Stomach smooth muscle (tissue), 2 donors: Measurements from ENCODE around the gene DIO3.

Experiments
- H3K27ac ChIP-seq: one replicate; pipeline ENCODE4 v1.7.0; 2013; ENCODE audit warnings: mild to moderate bottlenecking, low read length, inconsistent platforms
- H3K27me3 ChIP-seq, 2 donors: one replicate each; pipeline ENCODE4 v1.7.0; 2013; ENCODE audit warnings: low read length in 2 of 2; ENCODE audit not compliant: insufficient read depth in 2 of 2, control insufficient read depth in 1 of 2
- H3K36me3 ChIP-seq, 2 donors: one replicate each; pipeline ENCODE4 v1.7.0; 2013; ENCODE audit warnings: low read length in 2 of 2; ENCODE audit not compliant: control insufficient read depth in 2 of 2, insufficient read depth in 2 of 2
- H3K4me1 ChIP-seq: one replicate; pipeline ENCODE4 v1.7.0; 2013; ENCODE audit warnings: low read length; ENCODE audit not compliant: control insufficient read depth, insufficient read depth
- H3K4me3 ChIP-seq, 2 donors: one replicate each; pipeline ENCODE4 v1.7.0; 2013; ENCODE audit warnings: low read length in 2 of 2
- H3K9ac ChIP-seq, 2 donors: one replicate each; pipeline ENCODE4 v1.7.0; 2013; ENCODE audit warnings: low read length in 2 of 2, mild to moderate bottlenecking in 1 of 2
- H3K9me3 ChIP-seq, 2 donors: one replicate each; pipeline ENCODE4 v1.7.0; 2013; ENCODE audit warnings: low read length in 2 of 2; ENCODE audit not compliant: control insufficient read depth in 2 of 2
- donor health status: healthy.
- donor health status: Pancreatic carcinoma.

Gene DIO3

GRCh38 chr14:101559250-101559623 lies 2.1 kb upstream of the DIO3 start:
- H3K4me1 ChIP-seq, result no peaks in the 10 kb centered on the region
- peaks cover 41 to 64% of the 10 kb centered on the region in 2 donors for H3K27me3 ChIP-seq
- H3K27ac ChIP-seq, result no peak overlapping the region
- peak overlapping the region in 1 of 2 donors; percentile 64 for H3K4me3 ChIP-seq
- H3K36me3 ChIP-seq, result no peaks in the 10 kb centered on the region
- peaks cover 0 to 16% of the 10 kb centered on the region in 2 donors for H3K9me3 ChIP-seq
- H3K9ac ChIP-seq, result no peak overlapping the region

GRCh38 chr14:101559624-101560533 lies 1.4 kb upstream of the DIO3 start:
- Histone ChIP-seq H3K27ac (no peak overlapping the region), H3K9me3 (peaks cover 0 to 16% of the 10 kb centered on the region in 2 donors), H3K36me3 (no peaks in the 10 kb centered on the region), H3K27me3 (peaks cover 41 to 70% of the 10 kb centered on the region in 2 donors), H3K4me1 (no peaks in the 10 kb centered on the region), H3K4me3 (peak overlapping the region in 1 of 2 donors; percentile 64), H3K9ac (no peak overlapping the region)

GRCh38 chr14:101560534-101561113 lies 671 bp upstream of the DIO3 start:
- no peak overlapping the region for H3K4me3 ChIP-seq

GRCh38 chr14:101561897-101562490 lies 699 bp downstream of the DIO3 start:
- no peak overlapping the region for H3K27ac ChIP-seq
- peaks cover 53 to 76% of the 10 kb centered on the region in 2 donors for H3K27me3 ChIP-seq
- H3K4me1 ChIP-seq, result no peaks in the 10 kb centered on the region
- H3K9ac ChIP-seq, result no peak overlapping the region
- H3K36me3 ChIP-seq, result no peaks in the 10 kb centered on the region
- H3K4me3 ChIP-seq, result no peak overlapping the region
- H3K9me3 ChIP-seq, result peaks cover 0 to 16% of the 10 kb centered on the region in 2 donors

More at GRCh38 chr14:101560534-101561113, 671 bp upstream of the DIO3 start:
- H3K27ac ChIP-seq, result no peak overlapping the region
- no peaks in the 10 kb centered on the region for H3K36me3 ChIP-seq
- no peak overlapping the region for H3K9ac ChIP-seq
- H3K4me1 ChIP-seq, result no peaks in the 10 kb centered on the region
- peaks cover 0 to 16% of the 10 kb centered on the region in 2 donors for H3K9me3 ChIP-seq
- H3K27me3 ChIP-seq, result peaks cover 45 to 76% of the 10 kb centered on the region in 2 donors

- Histone ChIP-seq H3K9me3 (peaks cover 0 to 16% of the 10 kb centered on the region in 2 donors), H3K27ac (no peak overlapping the region), H3K36me3 (no peaks in the 10 kb centered on the region), H3K27me3 (peaks cover 56 to 77% of the 10 kb centered on the region in 2 donors), H3K4me1 (no peaks in the 10 kb centered on the region), H3K4me3 (no peak overlapping the region), H3K9ac (no peak overlapping the region)
Observed at GRCh38 chr14:101562659-101563351, 1.5 kb downstream of the DIO3 start.

GRCh38 chr14:101563352-101563653 lies 2.0 kb downstream of the DIO3 start:
- H3K36me3 ChIP-seq, result no peaks in the 10 kb centered on the region
- H3K27me3 ChIP-seq, result peaks cover 59 to 74% of the 10 kb centered on the region in 2 donors
- peaks cover 0 to 16% of the 10 kb centered on the region in 2 donors for H3K9me3 ChIP-seq
- no peaks in the 10 kb centered on the region for H3K4me1 ChIP-seq
- H3K4me3 ChIP-seq, result no peak overlapping the region
- no peak overlapping the region for H3K27ac ChIP-seq
- H3K9ac ChIP-seq, result no peak overlapping the region

- no peaks in the 10 kb centered on the region for H3K36me3 ChIP-seq
- H3K4me3 ChIP-seq, result no peak overlapping the region
- H3K9ac ChIP-seq, result no peak overlapping the region
- H3K9me3 ChIP-seq, result peaks cover 0 to 16% of the 10 kb centered on the region in 2 donors
- H3K27ac ChIP-seq, result no peak overlapping the region
- no peaks in the 10 kb centered on the region for H3K4me1 ChIP-seq
- H3K27me3 ChIP-seq, result peaks cover 54 to 69% of the 10 kb centered on the region in 2 donors
Observed at GRCh38 chr14:101563654-101564443, 2.6 kb downstream of the DIO3 start.

GRCh38 chr14:101564444-101564776 lies 3.1 kb downstream of the DIO3 start:
- Histone ChIP-seq H3K36me3 (no peaks in the 10 kb centered on the region), H3K4me1 (no peaks in the 10 kb centered on the region), H3K27me3 (peaks cover 52 to 63% of the 10 kb centered on the region in 2 donors), H3K9me3 (peaks cover 0 to 16% of the 10 kb centered on the region in 2 donors), H3K4me3 (no peak overlapping the region), H3K9ac (no peak overlapping the region), H3K27ac (no peak overlapping the region)

GRCh38 chr14:101564819-101565698 lies 3.8 kb downstream of the DIO3 start:
- Histone ChIP-seq H3K27me3 (peaks cover 54 to 57% of the 10 kb centered on the region in 2 donors), H3K36me3 (no peaks in the 10 kb centered on the region), H3K4me3 (peak overlapping the region in 1 of 2 donors; percentile 8)

More at GRCh38 chr14:101564819-101565698, 3.8 kb downstream of the DIO3 start:
- Histone ChIP-seq H3K4me1 (no peaks in the 10 kb centered on the region), H3K9ac (no peak overlapping the region), H3K27ac (no peak overlapping the region), H3K9me3 (peaks cover 0 to 16% of the 10 kb centered on the region in 2 donors)
